ENCODE data around the gene SLC8A2. TPM values are rescaled to one million over a fixed set of nuclear protein-coding genes. Genes with fewer than 3 reads are reported as not detected.

Gene SLC8A2
- total RNA-seq, 2 donors from 2014 or later, result 2.5 to 3.6 TPM

DNA sequence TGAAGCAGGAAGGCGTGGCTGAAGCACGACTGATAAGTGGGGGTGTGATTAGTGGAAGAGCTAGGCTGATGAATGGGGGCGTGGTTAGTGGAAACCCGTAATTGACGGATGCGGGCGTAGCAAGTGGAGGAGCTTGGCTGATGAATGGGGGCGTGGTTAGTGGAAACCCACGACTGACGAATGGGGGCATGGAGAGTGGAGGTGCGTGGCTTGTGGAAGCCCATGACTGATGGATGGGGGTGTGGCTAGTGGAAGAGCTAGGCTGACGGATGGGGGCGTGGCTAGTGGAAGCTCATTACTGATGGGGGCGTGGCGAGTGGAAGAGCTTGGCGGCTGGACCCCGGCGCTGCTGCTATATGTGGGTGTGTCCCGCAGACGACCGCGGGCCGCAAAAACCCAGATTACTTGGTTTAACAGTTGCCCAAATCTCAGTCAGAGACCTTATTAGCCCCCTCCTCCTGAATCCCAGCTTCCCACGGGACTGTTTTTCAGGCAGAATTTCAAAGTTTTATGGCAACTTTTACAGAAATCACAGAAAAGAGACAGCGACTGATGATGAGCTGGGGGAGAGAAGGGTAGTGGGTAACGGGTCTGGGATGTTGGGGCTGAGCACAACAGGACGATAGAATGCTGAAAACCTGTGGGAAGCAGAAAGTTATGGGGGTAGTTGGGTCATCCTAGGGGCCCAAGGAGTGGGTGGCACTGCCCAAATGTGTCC is 43.4 kb downstream of the SLC8A2 start:
- peak; percentile 100 for DNase-seq
- Histone ChIP-seq H3K27me3 (ENCODE audit: control insufficient read depth, insufficient read depth, low read length, poor library complexity, severe bottlenecking) (peaks cover 14% of the 10 kb centered on the region), H3K36me3 (ENCODE audit: control insufficient read depth, insufficient read depth, low read length) (no peaks in the 10 kb centered on the region), H3K9me3 (ENCODE audit: control insufficient read depth, low read length) (no peaks in the 10 kb centered on the region), H3K27ac (ENCODE audit: low read depth, low read length) (no peak overlapping the region), H3K4me3 (ENCODE audit: low read length) (peak overlapping the region; percentile 78), H3K9ac (ENCODE audit: extremely low read depth, low read length, poor library complexity, severe bottlenecking) (no peak overlapping the region), H3K4me1 (ENCODE audit: control insufficient read depth, insufficient read depth, low read length) (no peaks in the 10 kb centered on the region)
- 3% methylated on average over 20 to 27 of the region's 27 CpGs for WGBS, 2 experiments (ENCODE audit: insufficient coverage in 1 of 2, insufficient read length in 1 of 2)
- TF ChIP-seq CTCF (conservative IDR thresholded peaks at IDR 0.05), result no peak
- Mint-ChIP-seq H3K27ac (no peak overlapping the region), H3K9me3 (no peaks in the 10 kb centered on the region), H3K4me1 (peaks cover 5% of the 10 kb centered on the region), H3K27me3 (ENCODE audit: insufficient read depth) (peaks cover 43% of the 10 kb centered on the region), H3K36me3 (ENCODE audit: low read depth) (no peaks in the 10 kb centered on the region), H3K4me3 (no peak overlapping the region)

DNA sequence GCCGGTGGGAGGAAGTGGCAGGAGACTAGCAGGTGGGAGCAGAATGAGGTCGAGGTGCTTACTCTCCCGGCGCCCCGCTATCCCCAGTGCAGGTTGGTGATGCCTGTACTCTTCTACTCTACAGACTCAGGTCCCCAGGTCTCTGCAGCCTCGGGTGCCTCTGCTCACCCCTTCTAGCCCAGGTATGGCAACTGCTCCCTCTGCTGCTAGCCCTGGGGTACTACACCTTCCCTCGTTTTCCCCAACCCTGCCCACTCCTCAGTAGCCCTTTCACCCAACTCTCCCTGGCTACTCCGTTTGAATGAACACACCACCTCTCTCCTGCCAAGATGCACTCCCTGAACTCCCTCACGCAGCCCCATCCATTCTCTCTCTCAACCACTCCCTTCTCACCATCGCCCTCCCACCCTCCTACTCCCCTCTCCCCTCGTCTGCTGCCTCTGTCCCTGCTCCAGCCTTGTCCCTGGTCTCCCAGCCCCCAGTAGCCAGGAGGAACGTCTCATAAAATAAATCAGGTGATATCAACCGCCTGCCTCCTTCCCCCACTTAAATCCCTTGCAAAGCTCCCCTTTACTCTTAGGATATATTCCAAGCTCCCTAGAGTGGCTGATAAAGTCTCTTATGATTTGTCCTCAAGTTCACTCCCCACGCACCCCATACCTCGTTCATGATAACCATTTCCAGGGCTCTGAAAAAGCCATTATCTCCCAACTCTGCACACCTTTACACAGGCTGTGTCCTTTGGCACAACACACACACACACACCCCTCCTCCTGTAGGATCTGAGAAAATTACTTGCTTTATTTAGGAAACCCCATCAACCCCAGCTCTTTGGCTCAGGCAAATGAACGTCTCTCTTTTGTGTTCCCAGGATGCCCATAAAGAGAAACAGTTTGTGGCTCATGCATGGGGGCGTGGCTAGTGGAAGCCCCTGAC is 44.2 kb downstream of the SLC8A2 start:
- Histone ChIP-seq H3K4me3 (ENCODE audit: low read length) (peak overlapping the region; percentile 78), H3K36me3 (ENCODE audit: control insufficient read depth, insufficient read depth, low read length) (no peaks in the 10 kb centered on the region), H3K27me3 (ENCODE audit: control insufficient read depth, insufficient read depth, low read length, poor library complexity, severe bottlenecking) (peaks cover 14% of the 10 kb centered on the region), H3K9ac (ENCODE audit: extremely low read depth, low read length, poor library complexity, severe bottlenecking) (peak overlapping the region; percentile 32), H3K27ac (ENCODE audit: low read depth, low read length) (peak overlapping the region; percentile 81), H3K4me1 (ENCODE audit: control insufficient read depth, insufficient read depth, low read length) (no peaks in the 10 kb centered on the region), H3K9me3 (ENCODE audit: control insufficient read depth, low read length) (no peaks in the 10 kb centered on the region)
- Mint-ChIP-seq H3K9me3 (no peaks in the 10 kb centered on the region), H3K36me3 (ENCODE audit: low read depth) (no peaks in the 10 kb centered on the region), H3K27me3 (ENCODE audit: insufficient read depth) (peaks cover 51% of the 10 kb centered on the region), H3K27ac (no peak overlapping the region), H3K4me3 (no peak overlapping the region), H3K4me1 (peaks cover 5% of the 10 kb centered on the region)
- WGBS, 2 experiments (ENCODE audit: insufficient coverage in 1 of 2, insufficient read length in 1 of 2), result 4 to 8% methylated on average over 10 to 17 of the region's 17 CpGs
- DNase-seq, result peak; percentile 98
- peak; percentile 96 for TF ChIP-seq CTCF (conservative IDR thresholded peaks at IDR 0.05)

GRCh38 chr19:47423203-47423882 is 48.4 kb downstream of the SLC8A2 start:
- Mint-ChIP-seq H3K27me3 (ENCODE audit: insufficient read depth) (peaks cover 52% of the 10 kb centered on the region), H3K4me1 (peaks cover 24% of the 10 kb centered on the region), H3K27ac (no peak overlapping the region), H3K4me3 (no peak overlapping the region), H3K36me3 (ENCODE audit: low read depth) (no peaks in the 10 kb centered on the region), H3K9me3 (no peaks in the 10 kb centered on the region)
- 63 to 67% methylated on average over 7 to 18 of the region's 19 CpGs for WGBS, 2 experiments (ENCODE audit: insufficient coverage in 1 of 2, insufficient read length in 1 of 2)
- Histone ChIP-seq H3K9ac (ENCODE audit: extremely low read depth, low read length, poor library complexity, severe bottlenecking) (no peak overlapping the region), H3K4me3 (ENCODE audit: low read length) (no peak overlapping the region), H3K9me3 (ENCODE audit: control insufficient read depth, low read length) (no peaks in the 10 kb centered on the region), H3K4me1 (ENCODE audit: control insufficient read depth, insufficient read depth, low read length) (no peaks in the 10 kb centered on the region), H3K27ac (ENCODE audit: low read depth, low read length) (peak overlapping the region; percentile 1), H3K36me3 (ENCODE audit: control insufficient read depth, insufficient read depth, low read length) (no peaks in the 10 kb centered on the region), H3K27me3 (ENCODE audit: control insufficient read depth, insufficient read depth, low read length, poor library complexity, severe bottlenecking) (peaks cover 10% of the 10 kb centered on the region)
- peak; percentile 63 for DNase-seq
- no peak for TF ChIP-seq CTCF (conservative IDR thresholded peaks at IDR 0.05)

All from endodermal cell (in vitro differentiated cells).